ENCODE data around the gene TMEM255B. TPM values are rescaled to one million over a fixed set of nuclear protein-coding genes. Genes with fewer than 3 reads are reported as not detected.

The TMEM255B gene
- total RNA-seq, 1 experiment from 2014 or later: 0.61 TPM

DNA sequence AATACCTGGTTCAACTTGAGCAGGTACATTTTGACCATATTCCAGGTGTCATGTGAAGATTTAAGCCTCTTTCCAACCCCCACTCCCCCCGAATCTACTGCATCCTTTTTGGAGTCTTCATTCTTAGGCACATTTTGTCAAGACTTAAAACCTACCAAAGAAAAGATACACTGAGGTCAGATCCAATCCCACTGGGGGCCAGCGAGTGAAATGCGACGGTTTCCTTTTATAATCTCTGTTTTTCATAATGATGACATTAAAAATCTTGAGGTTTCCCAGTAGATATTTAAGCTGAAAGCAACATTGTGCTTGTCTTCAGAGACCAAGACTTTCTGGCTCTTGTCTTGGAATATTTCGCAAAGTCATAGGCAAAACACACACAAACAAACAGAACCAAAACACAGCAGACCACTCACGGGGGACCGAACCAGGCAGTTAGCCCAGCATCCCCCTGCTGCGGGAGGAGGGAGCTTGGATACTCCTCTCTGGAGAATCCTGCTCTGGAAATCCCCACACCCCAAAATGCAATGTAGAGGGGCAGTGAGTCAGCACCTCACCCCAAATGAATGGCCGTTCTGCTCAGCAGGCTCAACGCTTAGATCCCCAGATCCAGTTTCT is 105.4 kb downstream of the TMEM255B start:
- peak overlapping the region; percentile 81 for H3K4me2 ChIP-seq
- BruUV-seq (replicated peaks): TSS peak; percentile 67
- peaks cover 13% of the 10 kb centered on the region; the same call in 1 of the 2 replicates for H3K4me1 ChIP-seq (replicated peaks; ENCODE audit: insufficient read depth)
- ChIA-PET CTCF (no interaction called here), POLR2A (ENCODE audit: unreplicated experiment) (interaction anchor here (0.8 kb wide), 1 partner anchor 51 kb away, joined by 10 read pairs; no protein-coding TSS in a partner anchor)
- peak overlapping the region; percentile 73 for H2AFZ ChIP-seq
- H3K4me3 ChIP-seq: peak overlapping the region; percentile 57
- H3K9me3 ChIP-seq (ENCODE audit: insufficient read depth, low read depth): 0 out of 2 replicates have a peak, but pooled peaks cover 11% of the 10 kb centered on the region
- H3F3A ChIP-seq (ENCODE audit: insufficient read depth, low read depth): peaks cover 8% of the 10 kb centered on the region
- no peaks in the 10 kb centered on the region for H3K9me2 ChIP-seq (ENCODE audit: insufficient read depth)
- H3K27ac ChIP-seq: no peak overlapping the region
- H3K36me3 ChIP-seq (ENCODE audit: low read depth): no peaks in the 10 kb centered on the region
- H4K20me1 ChIP-seq (ENCODE audit: insufficient read depth): no peaks in the 10 kb centered on the region
- H3K27me3 ChIP-seq (ENCODE audit: insufficient read depth, low read depth): peaks cover 10% of the 10 kb centered on the region; the same call in 1 of the 2 replicates
- TF ChIP-seq EZH2 (IDR thresholded peaks at IDR 0.05; ENCODE audit: low read depth): no peak
- TF ChIP-seq, protein P1, sequence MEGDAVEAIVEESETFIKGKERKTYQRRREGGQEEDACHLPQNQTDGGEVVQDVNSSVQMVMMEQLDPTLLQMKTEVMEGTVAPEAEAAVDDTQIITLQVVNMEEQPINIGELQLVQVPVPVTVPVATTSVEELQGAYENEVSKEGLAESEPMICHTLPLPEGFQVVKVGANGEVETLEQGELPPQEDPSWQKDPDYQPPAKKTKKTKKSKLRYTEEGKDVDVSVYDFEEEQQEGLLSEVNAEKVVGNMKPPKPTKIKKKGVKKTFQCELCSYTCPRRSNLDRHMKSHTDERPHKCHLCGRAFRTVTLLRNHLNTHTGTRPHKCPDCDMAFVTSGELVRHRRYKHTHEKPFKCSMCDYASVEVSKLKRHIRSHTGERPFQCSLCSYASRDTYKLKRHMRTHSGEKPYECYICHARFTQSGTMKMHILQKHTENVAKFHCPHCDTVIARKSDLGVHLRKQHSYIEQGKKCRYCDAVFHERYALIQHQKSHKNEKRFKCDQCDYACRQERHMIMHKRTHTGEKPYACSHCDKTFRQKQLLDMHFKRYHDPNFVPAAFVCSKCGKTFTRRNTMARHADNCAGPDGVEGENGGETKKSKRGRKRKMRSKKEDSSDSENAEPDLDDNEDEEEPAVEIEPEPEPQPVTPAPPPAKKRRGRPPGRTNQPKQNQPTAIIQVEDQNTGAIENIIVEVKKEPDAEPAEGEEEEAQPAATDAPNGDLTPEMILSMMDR (conservative IDR thresholded peaks at IDR 0.05): no peak
- no peak for DNase-seq
- H3K79me2 ChIP-seq (ENCODE audit: low read depth): no peaks in the 10 kb centered on the region
- intact Hi-C loops (cut with micrococcal nuclease; ENCODE audit: unreplicated experiment): loop anchor here (5.0 kb wide), 1 partner anchor 42 kb away; no protein-coding TSS in a partner anchor

DNA sequence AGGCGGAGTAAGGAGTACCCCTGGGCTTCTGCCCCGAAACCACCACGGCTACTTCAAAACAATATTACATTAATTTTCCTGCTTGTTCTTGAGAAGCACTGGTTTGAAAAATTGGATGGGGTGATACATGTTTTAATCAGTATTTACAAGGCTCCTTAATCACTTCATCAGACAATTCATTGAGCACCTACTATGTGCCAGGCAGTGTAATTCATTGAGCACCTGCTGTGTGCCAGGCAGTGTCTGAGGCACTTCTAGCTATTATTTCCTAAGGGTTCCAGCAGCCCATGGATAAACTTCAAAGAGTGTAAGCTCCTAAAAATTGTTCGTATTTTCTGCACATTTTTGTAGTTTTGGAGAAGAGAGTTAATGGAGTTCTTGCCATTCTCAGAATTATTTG is 106.4 kb downstream of the TMEM255B start:
- no peak for DNase-seq
- intact Hi-C loops (cut with micrococcal nuclease; ENCODE audit: unreplicated experiment): no loop called here
- no peaks in the 10 kb centered on the region for H3K36me3 ChIP-seq (ENCODE audit: low read depth)

More for the DNA sequence above, 106.4 kb downstream of the TMEM255B start:
- Histone ChIP-seq H3K4me2 (no peak overlapping the region), H3K9me3 (ENCODE audit: insufficient read depth, low read depth) (0 out of 2 replicates have a peak, but pooled peaks cover 10% of the 10 kb centered on the region), H3K4me3 (no peak overlapping the region), H3K27me3 (ENCODE audit: insufficient read depth, low read depth) (peaks cover 10% of the 10 kb centered on the region; the same call in 1 of the 2 replicates), H3K79me2 (ENCODE audit: low read depth) (no peaks in the 10 kb centered on the region), H3K9me2 (ENCODE audit: insufficient read depth) (no peaks in the 10 kb centered on the region), H4K20me1 (ENCODE audit: insufficient read depth) (no peaks in the 10 kb centered on the region), H3K27ac (no peak overlapping the region), H3F3A (ENCODE audit: insufficient read depth, low read depth) (no peaks in the 10 kb centered on the region), H2AFZ (no peak overlapping the region), H3K4me1 (replicated peaks; ENCODE audit: insufficient read depth) (peaks cover 13% of the 10 kb centered on the region; the same call in 1 of the 2 replicates)
- TF ChIP-seq, protein P1 (conservative IDR thresholded peaks at IDR 0.05): no peak
- no peak for TF ChIP-seq EZH2 (IDR thresholded peaks at IDR 0.05; ENCODE audit: low read depth)
- POLR2A ChIA-PET (ENCODE audit: unreplicated experiment): no interaction called here
- CTCF ChIA-PET: no interaction called here
- BruUV-seq (replicated peaks): no TSS peak

Other genes with a start within 250 kb of the TMEM255B start
- gene TFDP1, start 174.5 kb upstream of the TMEM255B start, total RNA-seq (2021): 84.2 and 107 TPM in 2 replicates
- not detected in 2 replicates for gene ATP4B, start 101.0 kb upstream of the TMEM255B start, total RNA-seq (2021)
- not detected in 2 replicates for gene GRK1, start 92.0 kb upstream of the TMEM255B start, total RNA-seq (2021)
- gene GAS6, start 104.8 kb downstream of the TMEM255B start, total RNA-seq (2021): 92.9 and 93.8 TPM in 2 replicates
- gene C13orf46, start 214.8 kb downstream of the TMEM255B start, total RNA-seq (2021): 1.5 and 1.7 TPM in 2 replicates